ENCODE measurements around the gene SLC38A6. TPM values are rescaled to one million over a fixed set of nuclear protein-coding genes. Genes with fewer than 3 reads are reported as not detected.

The SLC38A6 gene
- total RNA-seq, 2 experiments from 2014 or later, result 4.9 to 8.1 TPM

GRCh38 chr14:60965402-60965801 lies 15.6 kb upstream of the SLC38A6 start:
- H3K4me3 Mint-ChIP-seq, result no peak overlapping the region
- peaks cover 13% of the 10 kb centered on the region for H3K9me3 Mint-ChIP-seq (ENCODE audit: low read depth)
- no peaks in the 10 kb centered on the region for H3K27me3 Mint-ChIP-seq
- peaks cover 40% of the 10 kb centered on the region for H3K36me3 Mint-ChIP-seq
- H3K4me1 Mint-ChIP-seq, result peaks cover 11% of the 10 kb centered on the region
- ATAC-seq (no peak), DNase-seq (no peak)
- H3K27ac Mint-ChIP-seq, result no peak overlapping the region
- CTCF ChIA-PET, result interaction anchor here (0.8 to 1.3 kb wide), 3 partner anchors 13 to 340 kb away, joined by 3 to 4 read pairs (median 4); partner anchors contain the start of genes SLC38A6 and TRMT5

DNA sequence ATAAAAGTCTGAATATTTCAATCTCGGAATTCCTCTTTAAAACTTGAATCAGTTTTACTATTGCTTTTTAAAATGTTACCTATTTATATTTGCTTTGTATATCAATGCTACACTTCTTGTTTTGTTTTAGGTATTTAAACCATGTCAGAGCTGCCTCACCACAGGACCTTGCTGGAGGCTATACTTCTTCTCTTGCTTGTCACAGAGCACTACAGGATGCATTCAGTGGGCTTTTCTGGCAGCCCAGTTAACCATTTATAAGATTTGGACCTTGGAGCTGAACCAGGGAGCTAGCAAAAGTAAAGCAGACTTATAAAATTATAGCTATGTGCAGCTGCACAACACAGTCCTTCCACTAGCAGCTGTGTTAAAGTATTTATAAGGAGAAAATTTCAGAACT lies 12.9 kb upstream of the SLC38A6 start:
- Mint-ChIP-seq H3K27me3 (no peaks in the 10 kb centered on the region), H3K27ac (no peak overlapping the region), H3K9me3 (ENCODE audit: low read depth) (peaks cover 4% of the 10 kb centered on the region), H3K4me1 (peaks cover 11% of the 10 kb centered on the region), H3K4me3 (no peak overlapping the region), H3K36me3 (peaks cover 34% of the 10 kb centered on the region)
- no peak for DNase-seq
- ATAC-seq, result no peak
- CTCF ChIA-PET, result interaction anchor here (1.3 kb wide), 1 partner anchor 10 kb away, joined by 3 read pairs; no protein-coding TSS in a partner anchor

GRCh38 chr14:60968671-60969070 lies 12.4 kb upstream of the SLC38A6 start:
- H3K36me3 Mint-ChIP-seq, result peaks cover 31% of the 10 kb centered on the region
- peaks cover 11% of the 10 kb centered on the region for H3K4me1 Mint-ChIP-seq
- H3K27ac Mint-ChIP-seq, result no peak overlapping the region
- H3K4me3 Mint-ChIP-seq, result no peak overlapping the region
- ATAC-seq, result no peak
- H3K9me3 Mint-ChIP-seq (ENCODE audit: low read depth), result peaks cover 2% of the 10 kb centered on the region
- CTCF ChIA-PET, result interaction anchor here (1.3 kb wide), 1 partner anchor 11 kb away, joined by 3 read pairs; no protein-coding TSS in a partner anchor
- DNase-seq, result no peak
- H3K27me3 Mint-ChIP-seq, result no peaks in the 10 kb centered on the region

- no peak for ATAC-seq
- CTCF ChIA-PET, result no interaction called here
- Mint-ChIP-seq H3K36me3 (peaks cover 28% of the 10 kb centered on the region), H3K9me3 (ENCODE audit: low read depth) (peaks cover 2% of the 10 kb centered on the region), H3K27me3 (no peaks in the 10 kb centered on the region), H3K27ac (no peak overlapping the region), H3K4me3 (no peak overlapping the region), H3K4me1 (peaks cover 8% of the 10 kb centered on the region)
- DNase-seq, result no peak
Observed at GRCh38 chr14:60970146-60970545, 10.9 kb upstream of the SLC38A6 start.

DNA sequence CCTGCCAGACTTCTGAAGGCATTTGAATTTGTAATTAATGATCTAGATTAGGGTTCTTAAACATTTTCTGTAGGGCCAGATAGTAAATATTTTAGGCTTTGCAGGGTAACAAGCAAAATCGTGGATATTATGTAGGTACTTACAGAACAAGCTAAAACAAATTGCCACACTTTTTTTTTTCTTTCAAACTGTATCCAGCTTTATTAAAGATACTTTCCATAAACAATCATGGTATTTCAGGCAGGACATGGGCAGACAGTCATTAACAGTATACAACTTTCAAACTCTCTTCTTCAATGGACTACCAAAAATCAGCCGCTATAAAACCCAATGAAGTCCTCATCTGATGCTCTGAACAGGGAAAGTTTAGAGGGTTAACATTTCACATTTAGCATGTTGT lies 9.8 kb upstream of the SLC38A6 start:
- CTCF ChIA-PET, result no interaction called here
- no peak overlapping the region for H3K4me3 Mint-ChIP-seq
- ATAC-seq (no peak), DNase-seq (no peak)
- H3K36me3 Mint-ChIP-seq, result peaks cover 23% of the 10 kb centered on the region
- no peaks in the 10 kb centered on the region for H3K27me3 Mint-ChIP-seq
- no peak overlapping the region for H3K27ac Mint-ChIP-seq
- peaks cover 2% of the 10 kb centered on the region for H3K9me3 Mint-ChIP-seq (ENCODE audit: low read depth)
- H3K4me1 Mint-ChIP-seq, result no peaks in the 10 kb centered on the region

DNA sequence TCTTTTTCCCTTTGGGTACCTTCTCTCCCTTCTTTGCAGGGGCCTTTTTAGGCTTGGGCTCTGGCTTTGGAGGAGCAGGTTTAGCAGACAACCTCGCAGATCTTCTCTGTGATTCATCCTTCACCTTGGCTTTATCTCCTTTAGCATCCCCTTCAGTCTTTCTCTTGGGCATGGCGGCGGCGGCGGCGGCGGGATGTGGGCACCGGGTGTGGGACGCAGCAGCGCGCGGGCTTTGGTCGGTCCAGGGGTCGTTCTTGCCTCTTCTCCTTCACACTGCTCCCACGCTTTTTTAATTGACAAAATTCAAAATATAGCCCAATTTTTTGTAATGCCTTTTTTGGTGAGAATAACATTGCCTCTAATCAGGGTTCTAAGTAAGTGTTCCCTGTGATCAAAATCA lies 8.8 kb upstream of the SLC38A6 start:
- no peaks in the 10 kb centered on the region for H3K27me3 Mint-ChIP-seq
- CTCF ChIA-PET, result no interaction called here

DNA sequence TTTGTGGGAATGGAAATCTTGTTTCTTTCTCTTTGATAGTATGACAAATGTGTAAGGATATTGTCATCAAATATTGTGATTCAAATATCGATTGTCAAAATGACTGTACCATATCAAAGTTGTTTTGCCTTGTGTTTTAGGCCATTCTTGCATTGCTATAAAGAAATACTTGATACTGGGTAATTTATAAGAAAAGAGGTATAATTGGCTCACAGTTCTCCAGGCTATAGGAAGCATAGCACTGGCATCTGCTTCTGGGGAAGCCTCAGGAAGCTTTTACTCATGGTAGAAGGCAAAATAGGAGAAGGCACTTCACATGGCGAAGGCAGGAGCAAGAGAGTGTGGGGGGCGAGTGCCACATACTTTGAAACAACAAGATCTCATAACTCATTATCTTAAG lies 8.0 kb upstream of the SLC38A6 start:
- no peaks in the 10 kb centered on the region for H3K27me3 Mint-ChIP-seq
- DNase-seq (no peak), ATAC-seq (no peak)
- CTCF ChIA-PET, result no interaction called here
- H3K4me1 Mint-ChIP-seq, result peaks cover 5% of the 10 kb centered on the region
- H3K4me3 Mint-ChIP-seq, result no peak overlapping the region
- H3K36me3 Mint-ChIP-seq, result peaks cover 28% of the 10 kb centered on the region
- H3K9me3 Mint-ChIP-seq (ENCODE audit: low read depth), result no peaks in the 10 kb centered on the region
- H3K27ac Mint-ChIP-seq, result no peak overlapping the region

More for the DNA sequence above, 8.8 kb upstream of the SLC38A6 start:
- H3K4me3 Mint-ChIP-seq, result no peak overlapping the region
- ATAC-seq, result no peak
- peaks cover 24% of the 10 kb centered on the region for H3K36me3 Mint-ChIP-seq
- DNase-seq, result no peak
- peaks cover 3% of the 10 kb centered on the region for H3K4me1 Mint-ChIP-seq
- H3K27ac Mint-ChIP-seq, result no peak overlapping the region
- H3K9me3 Mint-ChIP-seq (ENCODE audit: low read depth), result no peaks in the 10 kb centered on the region

DNA sequence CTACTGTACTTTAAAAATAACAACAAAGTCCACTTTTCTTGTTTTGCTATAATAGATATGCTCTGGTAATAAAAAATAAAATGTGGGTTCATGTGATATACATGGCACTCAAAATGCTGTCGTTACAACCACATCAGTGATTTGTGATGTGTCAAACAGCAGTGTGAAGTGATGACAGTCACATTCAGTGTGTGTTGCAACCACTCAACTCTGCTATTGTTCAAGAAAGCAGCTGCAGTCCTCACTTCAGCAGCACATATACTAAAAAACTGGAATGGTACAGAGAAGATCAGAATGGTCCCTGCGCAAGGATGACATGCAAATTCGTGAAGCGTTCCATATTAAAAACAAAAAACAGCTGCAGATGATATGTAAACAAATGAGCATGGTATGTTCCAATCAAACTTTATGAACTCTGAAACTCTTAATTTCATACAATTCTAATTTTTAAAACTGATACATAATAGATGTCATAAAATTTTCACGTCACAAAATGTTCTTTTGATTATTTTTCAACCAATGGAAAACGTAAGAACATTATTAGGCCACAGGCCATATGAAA lies 6.9 kb upstream of the SLC38A6 start:
- Mint-ChIP-seq H3K27ac (no peak overlapping the region), H3K36me3 (peaks cover 31% of the 10 kb centered on the region), H3K4me3 (no peak overlapping the region), H3K9me3 (ENCODE audit: low read depth) (no peaks in the 10 kb centered on the region), H3K4me1 (peaks cover 10% of the 10 kb centered on the region), H3K27me3 (no peaks in the 10 kb centered on the region)
- no peak for DNase-seq
- ATAC-seq, result no peak
- CTCF ChIA-PET, result no interaction called here

GRCh38 chr14:60975551-60975950 lies 5.5 kb upstream of the SLC38A6 start:
- CTCF ChIA-PET, result no interaction called here
- peaks cover 15% of the 10 kb centered on the region for H3K4me1 Mint-ChIP-seq
- H3K9me3 Mint-ChIP-seq (ENCODE audit: low read depth), result no peaks in the 10 kb centered on the region
- ATAC-seq (no peak), DNase-seq (no peak)
- H3K27me3 Mint-ChIP-seq, result no peaks in the 10 kb centered on the region
- H3K27ac Mint-ChIP-seq, result no peak overlapping the region
- no peak overlapping the region for H3K4me3 Mint-ChIP-seq
- peaks cover 31% of the 10 kb centered on the region for H3K36me3 Mint-ChIP-seq

DNA sequence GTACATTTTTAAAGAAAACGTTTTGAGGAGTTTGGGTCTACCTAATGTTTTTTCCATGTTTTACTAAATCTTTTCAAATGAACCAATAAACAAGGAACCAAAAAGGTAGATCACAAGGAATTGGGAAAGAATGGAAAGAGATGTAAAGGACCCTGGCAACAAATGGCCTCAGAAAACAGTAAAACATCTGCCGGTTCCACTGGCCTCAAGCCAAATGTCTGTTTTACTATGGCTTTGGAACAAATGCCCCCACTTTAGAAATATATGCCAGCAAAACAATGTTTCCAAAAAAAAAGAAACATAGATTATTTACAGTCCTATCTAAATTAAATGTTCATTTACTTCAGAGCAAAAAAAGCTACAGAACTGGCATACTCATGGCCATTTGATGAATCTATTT lies 3.2 kb upstream of the SLC38A6 start:
- H3K27ac Mint-ChIP-seq, result no peak overlapping the region
- H3K27me3 Mint-ChIP-seq, result no peaks in the 10 kb centered on the region
- peaks cover 26% of the 10 kb centered on the region for H3K36me3 Mint-ChIP-seq
- H3K9me3 Mint-ChIP-seq (ENCODE audit: low read depth), result no peaks in the 10 kb centered on the region
- CTCF ChIA-PET, result interaction anchor here (1.7 to 2.0 kb wide), 2 partner anchors 12 to 275 kb away, joined by 4 to 6 read pairs; no protein-coding TSS in a partner anchor
- peaks cover 17% of the 10 kb centered on the region for H3K4me1 Mint-ChIP-seq
- DNase-seq, result no peak
- no peak for ATAC-seq
- no peak overlapping the region for H3K4me3 Mint-ChIP-seq

- Mint-ChIP-seq H3K27me3 (no peaks in the 10 kb centered on the region), H3K4me1 (peaks cover 17% of the 10 kb centered on the region), H3K27ac (no peak overlapping the region), H3K4me3 (no peak overlapping the region), H3K9me3 (ENCODE audit: low read depth) (no peaks in the 10 kb centered on the region), H3K36me3 (peaks cover 15% of the 10 kb centered on the region)
- ATAC-seq (no peak), DNase-seq (no peak)
- CTCF ChIA-PET, result interaction anchor here (0.9 to 2.0 kb wide), 5 partner anchors 20 to 339 kb away, joined by 3 to 4 read pairs (median 4); no protein-coding TSS in a partner anchor
Observed at GRCh38 chr14:60981633-60982455, 799 bp downstream of the SLC38A6 start.

- Mint-ChIP-seq H3K27ac (no peak overlapping the region), H3K4me1 (peaks cover 8% of the 10 kb centered on the region), H3K9me3 (ENCODE audit: low read depth) (no peaks in the 10 kb centered on the region), H3K27me3 (no peaks in the 10 kb centered on the region), H3K36me3 (peaks cover 3% of the 10 kb centered on the region), H3K4me3 (no peak overlapping the region)
- ATAC-seq (no peak), DNase-seq (no peak)
- CTCF ChIA-PET, result no interaction called here
Observed at GRCh38 chr14:60984196-60984595, 3.2 kb downstream of the SLC38A6 start.

GRCh38 chr14:60986500-60986899 lies 5.5 kb downstream of the SLC38A6 start:
- Mint-ChIP-seq H3K36me3 (peaks cover 5% of the 10 kb centered on the region), H3K9me3 (ENCODE audit: low read depth) (no peaks in the 10 kb centered on the region), H3K27me3 (no peaks in the 10 kb centered on the region), H3K4me3 (no peak overlapping the region), H3K27ac (no peak overlapping the region), H3K4me1 (peaks cover 4% of the 10 kb centered on the region)
- CTCF ChIA-PET, result interaction anchor here (1.4 kb wide), 1 partner anchor 35 kb away, joined by 4 read pairs; no protein-coding TSS in a partner anchor
- no peak for DNase-seq
- no peak for ATAC-seq

- no peaks in the 10 kb centered on the region for H3K9me3 Mint-ChIP-seq (ENCODE audit: low read depth)
- peaks cover 10% of the 10 kb centered on the region for H3K36me3 Mint-ChIP-seq
- CTCF ChIA-PET, result no interaction called here
- no peak overlapping the region for H3K4me3 Mint-ChIP-seq
- H3K4me1 Mint-ChIP-seq, result no peaks in the 10 kb centered on the region
- H3K27me3 Mint-ChIP-seq, result no peaks in the 10 kb centered on the region
- H3K27ac Mint-ChIP-seq, result no peak overlapping the region
- ATAC-seq (no peak), DNase-seq (no peak)
Observed at GRCh38 chr14:60989599-60989998, 8.6 kb downstream of the SLC38A6 start.
